ENCODE data around the gene GRID1.
"Not testable (repeated sequence)": the region's sequence is repeated elsewhere in the genome, so short reads cannot be mapped to it uniquely, and the experiment has no call there.

Gene GRID1

DNA sequence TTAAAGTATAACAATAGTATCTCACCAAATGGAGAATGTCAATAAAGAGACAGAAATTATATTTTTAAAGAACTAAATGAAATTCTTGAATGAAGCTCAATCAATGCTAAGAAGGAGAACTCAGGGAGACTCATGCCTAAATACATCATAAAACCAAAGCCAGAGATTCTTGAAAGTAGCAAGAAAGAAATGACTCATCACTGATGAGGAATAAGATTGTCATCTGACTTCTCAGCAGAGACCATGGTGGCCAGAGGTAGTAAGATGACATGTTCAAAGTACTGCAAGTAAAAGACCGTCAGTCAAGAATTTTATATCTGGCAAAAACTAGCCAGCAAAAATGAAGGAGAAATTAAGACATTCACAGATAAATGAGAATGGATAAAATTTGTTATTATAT lies 399.0 kb downstream of the GRID1 start:
- no peak overlapping the region for H3K27ac Mint-ChIP-seq
- H3K9me3 Mint-ChIP-seq, result peaks cover 26% of the 10 kb centered on the region
- H3K4me3 Mint-ChIP-seq, result no peak overlapping the region
- no peaks in the 10 kb centered on the region for H3K4me1 Mint-ChIP-seq (ENCODE audit: low read depth)
- intact Hi-C loops (cut with micrococcal nuclease), result no loop called here
- no peaks in the 10 kb centered on the region for H3K36me3 Mint-ChIP-seq (ENCODE audit: low read depth)
- H3K27me3 Mint-ChIP-seq, result no peaks in the 10 kb centered on the region

DNA sequence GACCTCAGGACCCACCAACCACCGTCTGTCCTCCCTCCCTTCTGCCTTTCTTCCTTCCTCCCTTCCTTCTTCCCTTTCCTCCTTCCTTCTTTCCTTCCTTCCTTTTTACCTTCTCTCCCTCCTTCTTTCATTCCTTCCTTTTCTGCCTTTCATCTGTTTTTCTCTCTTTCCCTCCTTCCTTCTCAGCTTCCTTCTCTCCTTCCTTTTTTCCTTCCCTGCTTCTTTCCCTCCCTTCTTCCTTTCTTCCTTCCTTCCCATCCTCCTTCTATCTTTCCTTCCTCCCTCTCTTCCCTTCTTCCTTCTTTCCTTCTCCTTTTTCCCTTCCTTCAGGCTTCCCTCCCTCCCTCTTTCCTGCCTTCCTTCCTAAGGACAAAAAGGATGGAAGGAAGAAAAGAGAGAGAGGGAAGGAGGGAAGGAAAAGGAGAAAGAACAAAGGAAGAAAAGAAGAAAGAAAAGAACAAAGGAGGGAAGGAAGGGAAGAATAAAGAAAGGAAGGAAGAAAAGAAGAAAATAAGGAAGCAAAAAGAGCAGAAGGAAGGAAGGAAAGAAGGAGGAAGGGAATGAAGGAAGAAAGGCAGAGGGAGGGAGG lies 405.0 kb downstream of the GRID1 start:
- Mint-ChIP-seq H3K27me3 (no peaks in the 10 kb centered on the region), H3K27ac (no peak overlapping the region), H3K9me3 (peaks cover 41% of the 10 kb centered on the region), H3K4me3 (no peak overlapping the region), H3K36me3 (ENCODE audit: low read depth) (no peaks in the 10 kb centered on the region), H3K4me1 (ENCODE audit: low read depth) (no peaks in the 10 kb centered on the region)
- intact Hi-C loops (cut with micrococcal nuclease), result no loop called here

DNA sequence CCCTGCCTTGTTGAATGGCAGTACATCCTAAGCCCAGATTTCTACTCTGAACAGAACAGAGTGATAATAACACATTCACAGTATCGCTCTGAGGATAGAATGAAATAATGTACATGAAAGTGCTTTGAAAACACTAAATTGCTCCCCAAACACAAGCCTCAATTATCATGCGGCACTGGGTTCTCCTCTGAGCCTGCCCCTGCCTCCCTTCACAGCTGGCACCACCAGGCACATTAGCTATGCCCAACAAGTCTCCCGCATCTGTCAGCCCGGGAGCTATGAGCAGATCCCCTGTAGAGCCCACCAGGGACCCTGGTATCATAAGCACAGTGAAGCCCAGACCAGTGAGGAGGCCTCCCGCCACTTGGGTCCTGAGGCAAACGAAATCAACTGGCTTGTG lies 405.5 kb downstream of the GRID1 start:
- no peak overlapping the region for H3K27ac Mint-ChIP-seq
- H3K27me3 Mint-ChIP-seq, result no peaks in the 10 kb centered on the region
- no peaks in the 10 kb centered on the region for H3K36me3 Mint-ChIP-seq (ENCODE audit: low read depth)
- peaks cover 46% of the 10 kb centered on the region for H3K9me3 Mint-ChIP-seq
- no peak overlapping the region for H3K4me3 Mint-ChIP-seq
- H3K4me1 Mint-ChIP-seq (ENCODE audit: low read depth), result no peaks in the 10 kb centered on the region
- intact Hi-C loops (cut with micrococcal nuclease), result no loop called here

DNA sequence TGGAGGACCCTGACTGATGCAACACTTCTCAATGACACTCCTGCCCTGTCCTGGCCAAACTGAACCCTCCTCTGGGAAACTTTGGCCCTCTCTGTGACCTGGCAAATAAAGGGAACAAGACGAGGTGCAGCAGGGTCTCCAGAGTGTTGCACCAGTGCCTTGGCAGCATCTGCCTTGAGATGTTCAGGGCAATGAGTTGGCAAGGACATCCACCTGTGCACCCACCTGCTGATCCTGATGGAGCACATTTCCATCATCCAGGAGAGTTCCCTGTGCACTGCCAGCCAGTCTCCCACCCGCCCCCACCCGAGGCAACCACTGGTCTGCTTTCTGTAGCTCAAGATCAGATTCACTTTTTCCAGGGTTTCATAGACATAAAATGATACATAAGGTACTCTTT lies 407.4 kb downstream of the GRID1 start:
- Mint-ChIP-seq H3K9me3 (peaks cover 48% of the 10 kb centered on the region), H3K36me3 (ENCODE audit: low read depth) (no peaks in the 10 kb centered on the region), H3K4me3 (no peak overlapping the region), H3K27me3 (no peaks in the 10 kb centered on the region), H3K4me1 (ENCODE audit: low read depth) (no peaks in the 10 kb centered on the region), H3K27ac (no peak overlapping the region)
- intact Hi-C loops (cut with micrococcal nuclease), result no loop called here

DNA sequence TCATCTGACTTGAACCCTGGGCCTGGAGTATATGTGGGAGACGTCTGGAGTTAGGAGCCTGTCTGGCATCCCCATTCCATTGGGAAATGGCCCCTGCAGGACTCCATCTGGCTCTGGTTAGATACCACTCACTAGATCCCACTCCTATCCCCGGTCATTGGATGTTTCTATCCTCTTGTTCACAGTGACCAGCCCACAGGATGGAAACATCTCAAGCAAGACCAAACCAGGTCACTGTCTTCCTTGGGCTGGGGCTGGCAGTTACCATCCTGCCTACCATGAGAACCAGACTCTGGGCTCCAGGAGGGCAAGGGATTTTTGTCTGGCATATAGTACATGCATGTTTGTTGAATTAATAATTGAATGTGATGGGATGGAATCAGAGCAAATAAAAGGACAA lies 415.7 kb downstream of the GRID1 start:
- no peak overlapping the region for H3K4me3 Mint-ChIP-seq
- peaks cover 6% of the 10 kb centered on the region for H3K4me1 Mint-ChIP-seq (ENCODE audit: low read depth)
- no peaks in the 10 kb centered on the region for H3K27me3 Mint-ChIP-seq
- H3K27ac Mint-ChIP-seq, result no peak overlapping the region
- H3K36me3 Mint-ChIP-seq (ENCODE audit: low read depth), result no peaks in the 10 kb centered on the region
- intact Hi-C loops (cut with micrococcal nuclease), result no loop called here
- H3K9me3 Mint-ChIP-seq, result peaks cover 2% of the 10 kb centered on the region

DNA sequence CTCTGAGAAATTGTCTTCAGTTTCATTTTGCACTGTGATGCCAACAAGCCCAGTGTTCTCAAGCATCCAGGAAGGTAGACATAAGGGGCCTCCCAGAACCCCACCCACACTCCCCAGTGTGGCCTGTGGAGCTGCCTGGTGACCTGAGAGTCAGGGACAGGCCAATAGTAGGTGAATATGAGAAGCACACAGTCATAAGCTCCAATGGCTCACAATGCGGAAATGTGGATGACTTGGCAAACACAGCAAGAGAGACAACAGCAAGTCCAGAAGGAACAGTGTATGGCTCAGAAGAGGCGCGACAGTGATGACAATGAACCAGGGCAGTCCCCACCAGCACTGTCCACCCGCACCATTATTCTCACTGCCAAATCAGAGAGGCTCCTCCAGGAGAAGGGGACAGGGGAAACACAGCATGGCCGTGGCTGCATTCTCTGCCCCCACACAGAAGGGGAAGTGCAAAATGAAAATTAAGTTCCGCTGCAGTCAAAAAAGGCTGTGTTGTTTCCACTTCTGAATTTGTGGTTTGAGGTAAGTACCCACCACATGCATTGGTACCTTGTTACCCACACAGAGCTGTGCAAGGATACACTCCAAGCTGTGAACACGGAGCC lies 419.8 kb downstream of the GRID1 start:
- Mint-ChIP-seq H3K27ac (no peak overlapping the region), H3K27me3 (no peaks in the 10 kb centered on the region), H3K4me3 (no peak overlapping the region), H3K36me3 (ENCODE audit: low read depth) (no peaks in the 10 kb centered on the region), H3K9me3 (no peaks in the 10 kb centered on the region), H3K4me1 (ENCODE audit: low read depth) (peaks cover 6% of the 10 kb centered on the region)
- intact Hi-C loops (cut with micrococcal nuclease), result no loop called here

DNA sequence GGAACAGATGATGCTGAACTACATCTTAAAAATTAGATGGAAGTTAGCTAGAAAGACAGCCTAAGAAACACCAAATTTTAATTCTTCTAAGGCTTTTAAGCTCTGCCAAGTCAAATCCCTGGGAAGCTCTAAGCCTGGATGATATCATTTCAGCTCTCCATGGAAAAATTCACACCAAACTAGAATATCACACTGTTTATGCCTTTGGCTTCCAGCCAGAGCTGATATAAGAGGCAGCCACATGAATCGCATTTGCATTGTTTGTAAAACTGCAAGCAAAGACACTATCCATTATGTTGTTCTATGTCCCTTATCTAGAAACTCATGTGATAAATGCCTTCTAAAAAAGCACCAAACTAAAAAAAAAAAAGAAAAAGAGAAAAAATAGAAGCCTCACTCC lies 430.4 kb downstream of the GRID1 start:
- Mint-ChIP-seq H3K27ac (no peak overlapping the region), H3K4me1 (ENCODE audit: low read depth) (no peaks in the 10 kb centered on the region), H3K4me3 (no peak overlapping the region), H3K27me3 (no peaks in the 10 kb centered on the region), H3K9me3 (peaks cover 6% of the 10 kb centered on the region), H3K36me3 (ENCODE audit: low read depth) (no peaks in the 10 kb centered on the region)
- intact Hi-C loops (cut with micrococcal nuclease), result no loop called here

DNA sequence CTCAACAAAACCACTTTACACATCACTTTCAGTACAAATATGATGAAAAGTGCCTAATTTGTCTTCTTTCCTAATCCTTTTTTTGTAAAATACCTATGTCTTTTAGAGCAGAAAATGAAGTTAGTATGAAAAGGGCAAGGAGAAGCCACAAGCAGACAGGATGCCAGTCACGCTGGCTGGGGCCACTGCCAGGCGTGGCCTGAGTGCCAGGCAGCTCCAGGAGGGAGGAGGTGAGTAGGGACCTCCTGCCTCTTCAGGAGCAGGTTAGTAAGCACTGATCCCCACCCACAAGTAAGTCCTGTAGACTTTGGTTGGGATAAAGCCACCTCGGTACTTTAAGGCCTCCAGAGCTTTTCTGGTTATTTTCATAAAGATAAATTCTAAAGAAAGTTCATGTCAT lies 432.0 kb downstream of the GRID1 start:
- no peaks in the 10 kb centered on the region for H3K27me3 Mint-ChIP-seq
- H3K36me3 Mint-ChIP-seq (ENCODE audit: low read depth), result no peaks in the 10 kb centered on the region
- H3K4me3 Mint-ChIP-seq, result no peak overlapping the region
- no peaks in the 10 kb centered on the region for H3K4me1 Mint-ChIP-seq (ENCODE audit: low read depth)
- intact Hi-C loops (cut with micrococcal nuclease), result no loop called here
- no peak overlapping the region for H3K27ac Mint-ChIP-seq
- H3K9me3 Mint-ChIP-seq, result peaks cover 3% of the 10 kb centered on the region

DNA sequence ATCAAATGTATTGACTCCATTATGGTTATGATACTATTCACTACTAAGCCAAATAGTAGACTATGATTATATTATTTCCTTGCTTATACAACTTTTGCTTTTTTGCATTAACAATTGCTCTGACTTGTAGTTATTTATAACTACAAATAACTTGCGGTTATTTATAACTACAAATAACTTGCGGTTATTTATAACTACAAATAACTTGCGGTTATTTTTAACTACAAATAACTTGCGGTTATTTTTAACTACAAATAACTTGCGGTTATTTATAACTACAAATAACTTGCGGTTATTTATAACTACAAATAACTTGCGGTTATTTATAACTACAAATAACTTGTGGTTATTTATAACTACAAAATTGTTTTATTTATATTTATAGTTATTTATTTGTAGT lies 436.6 kb downstream of the GRID1 start:
- H3K9me3 Mint-ChIP-seq; intact Hi-C loops (cut with micrococcal nuclease); H3K4me1 Mint-ChIP-seq (ENCODE audit: low read depth); H3K27me3 Mint-ChIP-seq; H3K27ac Mint-ChIP-seq; H3K4me3 Mint-ChIP-seq; H3K36me3 Mint-ChIP-seq (ENCODE audit: low read depth): not testable (repeated sequence)

DNA sequence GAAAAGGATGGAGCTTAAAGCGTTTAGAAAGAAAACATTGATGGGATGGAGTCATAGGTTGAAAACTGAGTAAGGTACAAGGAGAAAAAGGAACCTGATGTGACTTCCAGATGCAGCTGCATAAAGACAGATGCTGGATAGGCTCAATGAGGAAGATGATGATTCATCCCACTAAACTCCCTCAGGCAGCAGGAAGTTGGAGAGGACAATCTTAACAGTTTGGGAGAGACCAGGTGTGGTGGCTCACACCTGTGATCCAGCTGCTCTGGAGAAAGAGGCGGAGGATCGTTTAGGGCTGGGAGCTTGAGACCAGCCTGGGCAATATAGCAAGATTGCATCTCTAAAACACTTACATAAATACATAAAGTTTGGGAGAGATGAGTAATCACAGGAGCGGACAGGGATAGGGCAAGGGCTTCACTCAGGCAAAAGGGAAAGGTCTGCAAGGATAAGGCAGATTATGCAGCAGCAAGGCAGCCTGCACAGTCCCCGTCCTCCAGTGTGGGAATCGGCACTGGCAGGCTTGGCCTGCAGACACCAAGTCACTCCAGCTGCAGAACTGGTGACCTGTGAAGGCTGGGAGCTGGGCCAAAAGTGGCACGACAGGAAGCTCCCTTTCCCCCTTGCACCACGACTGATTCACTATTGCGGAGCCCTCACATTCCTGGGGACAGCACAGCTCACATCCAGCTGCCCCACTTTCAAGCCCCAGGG lies 438.5 kb downstream of the GRID1 start:
- no peak overlapping the region for H3K4me3 Mint-ChIP-seq
- H3K9me3 Mint-ChIP-seq, result no peaks in the 10 kb centered on the region
- H3K27me3 Mint-ChIP-seq, result no peaks in the 10 kb centered on the region
- no peaks in the 10 kb centered on the region for H3K36me3 Mint-ChIP-seq (ENCODE audit: low read depth)
- intact Hi-C loops (cut with micrococcal nuclease), result no loop called here
- H3K27ac Mint-ChIP-seq, result no peak overlapping the region
- H3K4me1 Mint-ChIP-seq (ENCODE audit: low read depth), result no peaks in the 10 kb centered on the region

DNA sequence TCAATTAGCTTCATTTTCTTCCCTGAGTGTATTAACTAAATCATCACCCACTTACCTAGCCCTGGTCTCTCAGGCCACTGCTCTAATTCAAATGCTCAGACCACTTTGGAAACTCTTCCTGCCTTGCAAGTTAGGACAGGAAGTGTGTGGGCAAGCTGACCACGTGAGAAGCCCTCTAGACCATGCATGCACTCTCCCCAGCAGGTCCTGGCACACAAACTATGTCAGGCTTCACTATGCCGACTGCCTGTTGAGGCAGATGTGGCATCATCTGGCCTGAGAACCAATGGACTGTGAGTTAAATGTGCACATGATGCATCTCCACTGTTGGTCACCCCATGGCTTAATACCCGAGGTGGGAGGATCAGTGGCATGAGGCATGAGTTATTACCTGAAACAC lies 439.6 kb downstream of the GRID1 start:
- no peaks in the 10 kb centered on the region for H3K4me1 Mint-ChIP-seq (ENCODE audit: low read depth)
- H3K9me3 Mint-ChIP-seq, result no peaks in the 10 kb centered on the region
- no peaks in the 10 kb centered on the region for H3K27me3 Mint-ChIP-seq
- no peak overlapping the region for H3K27ac Mint-ChIP-seq
- no peak overlapping the region for H3K4me3 Mint-ChIP-seq
- no peaks in the 10 kb centered on the region for H3K36me3 Mint-ChIP-seq (ENCODE audit: low read depth)
- intact Hi-C loops (cut with micrococcal nuclease), result no loop called here

DNA sequence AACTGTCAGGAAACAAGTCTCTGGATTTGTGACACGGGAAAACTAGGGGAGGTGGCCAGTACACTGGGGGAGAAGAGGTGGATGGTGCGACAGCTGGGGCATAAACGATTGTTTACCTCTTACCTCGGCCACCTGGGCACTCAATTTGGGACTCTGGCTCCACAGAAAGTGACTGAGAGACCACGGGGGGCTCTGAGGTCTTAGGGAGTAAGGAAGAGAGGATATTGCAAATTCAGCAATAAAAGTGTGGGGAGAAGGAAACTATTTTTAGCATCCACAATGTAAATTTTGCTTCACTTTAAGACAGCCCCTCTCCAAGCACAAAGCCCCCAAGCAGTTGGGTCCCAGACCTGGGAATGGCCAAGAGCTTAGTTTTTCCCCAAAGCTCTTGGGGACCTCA lies 440.5 kb downstream of the GRID1 start:
- Mint-ChIP-seq H3K27me3 (no peaks in the 10 kb centered on the region), H3K4me3 (no peak overlapping the region), H3K36me3 (ENCODE audit: low read depth) (no peaks in the 10 kb centered on the region), H3K27ac (no peak overlapping the region), H3K9me3 (no peaks in the 10 kb centered on the region), H3K4me1 (ENCODE audit: low read depth) (no peaks in the 10 kb centered on the region)
- intact Hi-C loops (cut with micrococcal nuclease), result no loop called here

DNA sequence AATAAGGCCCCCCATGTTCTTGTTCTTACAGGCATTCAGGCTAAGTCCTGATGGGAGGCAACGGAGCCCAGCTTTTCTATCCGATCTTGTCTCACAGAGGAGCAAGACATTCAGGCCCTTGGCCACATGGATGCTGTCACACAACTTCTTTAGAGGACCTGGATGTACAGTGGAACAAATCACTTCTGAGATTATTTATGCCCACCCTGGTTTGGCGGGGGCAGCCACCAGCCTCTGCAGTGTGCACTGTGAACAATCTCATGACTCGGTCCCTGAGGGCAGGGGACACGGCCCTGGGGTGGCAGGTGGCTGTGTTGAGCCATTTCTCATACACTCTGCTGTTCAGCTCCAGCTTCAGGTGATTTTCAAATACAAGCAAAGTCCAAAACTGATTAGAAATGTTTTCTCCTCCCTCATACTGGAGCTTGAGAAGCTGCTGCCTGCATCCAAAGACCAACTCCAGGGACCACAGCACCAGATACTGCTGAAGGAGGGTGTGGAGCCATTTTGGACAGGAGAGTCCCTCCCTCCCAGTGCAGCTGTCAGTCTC lies 441.3 kb downstream of the GRID1 start:
- Mint-ChIP-seq H3K36me3 (ENCODE audit: low read depth) (no peaks in the 10 kb centered on the region), H3K9me3 (no peaks in the 10 kb centered on the region), H3K27me3 (no peaks in the 10 kb centered on the region), H3K4me1 (ENCODE audit: low read depth) (no peaks in the 10 kb centered on the region), H3K4me3 (no peak overlapping the region), H3K27ac (no peak overlapping the region)
- intact Hi-C loops (cut with micrococcal nuclease), result no loop called here

DNA sequence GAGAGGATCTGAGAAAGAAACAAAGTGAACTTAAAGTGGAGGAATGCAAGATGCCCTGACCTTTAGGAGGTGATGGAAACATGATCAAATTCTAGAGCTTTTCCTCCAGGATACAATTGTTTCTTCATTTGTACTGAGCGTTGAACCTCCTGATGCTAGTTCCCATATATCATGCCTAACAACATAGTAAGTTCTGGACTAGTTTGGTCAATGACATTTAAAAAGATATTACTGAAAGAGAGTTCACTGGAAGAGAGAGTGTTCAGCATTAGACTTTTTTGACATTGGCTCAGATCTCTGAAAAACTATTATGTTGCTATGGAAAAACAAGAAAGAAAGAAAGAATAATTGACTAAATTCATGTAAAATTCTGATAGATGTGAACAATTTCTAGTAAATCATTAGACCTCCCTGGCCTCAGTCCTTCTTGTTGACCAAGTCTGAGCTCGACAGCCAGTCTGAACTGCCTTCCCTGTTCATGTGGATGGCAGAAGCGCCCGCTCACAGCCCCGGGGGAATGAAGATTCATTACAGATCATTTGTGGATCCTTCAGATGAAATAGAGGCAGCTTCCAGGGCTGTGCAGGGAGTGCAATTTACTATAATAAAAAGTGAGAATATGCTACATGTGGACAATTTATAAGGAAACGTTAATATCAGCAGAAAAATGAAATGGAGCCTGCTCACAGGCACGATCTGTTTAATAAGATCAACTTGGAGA lies 442.1 kb downstream of the GRID1 start:
- H3K9me3 Mint-ChIP-seq, result no peaks in the 10 kb centered on the region

More for the DNA sequence above, 442.1 kb downstream of the GRID1 start:
- no peaks in the 10 kb centered on the region for H3K4me1 Mint-ChIP-seq (ENCODE audit: low read depth)
- intact Hi-C loops (cut with micrococcal nuclease), result no loop called here
- no peak overlapping the region for H3K27ac Mint-ChIP-seq
- H3K27me3 Mint-ChIP-seq, result no peaks in the 10 kb centered on the region
- no peak overlapping the region for H3K4me3 Mint-ChIP-seq
- no peaks in the 10 kb centered on the region for H3K36me3 Mint-ChIP-seq (ENCODE audit: low read depth)

Data from dendritic cell treated with granulocyte-macrophage colony-stimulating factor and Interleukin-4, amounts not matched to agents 40 ng/mL and 50 ng/mL, for 4 days (primary cell).